Right lung (tissue), 5 donors: ENCODE results near the gene WAS. TPM values are rescaled to one million over a fixed set of nuclear protein-coding genes. Genes with fewer than 3 reads are reported as not detected.
"Not testable (repeated sequence)": the region's sequence is repeated elsewhere in the genome, so short reads cannot be mapped to it uniquely, and the experiment has no call there.

Experiments
- DNase-seq, 2 donors: peaks; one replicate each; pipeline ENCODE4 v3.0.0-alpha.2; 2013
- polyA plus RNA-seq, 5 donors: library from polyadenylated mRNA; unstranded; fragments of 120-200 nt; gene quantifications; one replicate each; pipeline versions ENCODE4 v1.2.1 to v1.2.3, GENCODE V29; 2013; ENCODE audit warnings: inconsistent platforms in 1 of 5, low replicate concordance in 1 of 5; ENCODE audit not compliant: insufficient read length in 5 of 5, insufficient read depth in 1 of 5

WAS gene
- polyA plus RNA-seq, 5 donors = 3.7 to 4.7 (median 3.8) TPM

DNA sequence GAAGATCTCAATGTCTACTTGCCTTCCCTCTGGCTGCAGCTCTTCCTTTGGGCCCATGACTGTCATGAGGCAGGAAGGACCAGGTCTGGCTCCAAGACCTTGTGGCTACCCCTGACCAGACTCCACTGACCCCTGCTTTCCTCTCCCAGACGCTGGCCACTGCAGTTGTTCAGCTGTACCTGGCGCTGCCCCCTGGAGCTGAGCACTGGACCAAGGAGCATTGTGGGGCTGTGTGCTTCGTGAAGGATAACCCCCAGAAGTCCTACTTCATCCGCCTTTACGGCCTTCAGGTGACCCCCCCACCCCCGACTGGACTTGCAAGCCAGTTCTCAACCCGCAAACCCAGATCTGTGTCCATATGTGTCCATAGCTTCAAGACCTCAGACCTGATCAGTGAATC, 535 bp downstream of the WAS start:
- DNase-seq = no peak

DNA sequence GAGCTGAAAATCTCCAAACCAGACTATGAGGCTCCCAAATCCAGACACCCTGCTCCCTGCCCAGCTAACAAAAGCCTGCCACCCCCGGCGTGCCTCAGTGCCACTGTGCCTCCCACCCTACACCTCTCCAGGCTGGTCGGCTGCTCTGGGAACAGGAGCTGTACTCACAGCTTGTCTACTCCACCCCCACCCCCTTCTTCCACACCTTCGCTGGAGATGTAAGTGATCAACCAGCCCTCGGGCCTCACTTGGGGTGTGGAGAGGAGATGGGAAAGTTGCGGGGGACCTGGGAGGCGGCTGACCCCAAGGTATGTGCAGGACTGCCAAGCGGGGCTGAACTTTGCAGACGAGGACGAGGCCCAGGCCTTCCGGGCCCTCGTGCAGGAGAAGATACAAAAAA, 1.8 kb downstream of the WAS start:
- no peak for DNase-seq

DNA sequence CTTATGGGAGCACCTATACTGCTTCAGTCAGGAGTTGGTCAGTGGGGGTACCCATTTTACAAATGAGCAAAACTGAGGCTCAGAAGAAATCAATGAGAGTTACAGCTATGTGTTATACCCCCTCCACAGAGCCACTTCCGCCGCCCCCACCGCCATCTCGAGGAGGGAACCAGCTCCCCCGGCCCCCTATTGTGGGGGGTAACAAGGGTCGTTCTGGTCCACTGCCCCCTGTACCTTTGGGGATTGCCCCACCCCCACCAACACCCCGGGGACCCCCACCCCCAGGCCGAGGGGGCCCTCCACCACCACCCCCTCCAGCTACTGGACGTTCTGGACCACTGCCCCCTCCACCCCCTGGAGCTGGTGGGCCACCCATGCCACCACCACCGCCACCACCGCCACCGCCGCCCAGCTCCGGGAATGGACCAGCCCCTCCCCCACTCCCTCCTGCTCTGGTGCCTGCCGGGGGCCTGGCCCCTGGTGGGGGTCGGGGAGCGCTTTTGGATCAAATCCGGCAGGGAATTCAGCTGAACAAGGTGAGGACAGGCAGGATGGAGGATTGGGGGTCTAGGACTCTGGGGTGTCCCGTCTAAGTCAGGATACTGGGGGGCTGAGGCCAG, 5.0 kb downstream of the WAS start:
- no peak for DNase-seq

DNA sequence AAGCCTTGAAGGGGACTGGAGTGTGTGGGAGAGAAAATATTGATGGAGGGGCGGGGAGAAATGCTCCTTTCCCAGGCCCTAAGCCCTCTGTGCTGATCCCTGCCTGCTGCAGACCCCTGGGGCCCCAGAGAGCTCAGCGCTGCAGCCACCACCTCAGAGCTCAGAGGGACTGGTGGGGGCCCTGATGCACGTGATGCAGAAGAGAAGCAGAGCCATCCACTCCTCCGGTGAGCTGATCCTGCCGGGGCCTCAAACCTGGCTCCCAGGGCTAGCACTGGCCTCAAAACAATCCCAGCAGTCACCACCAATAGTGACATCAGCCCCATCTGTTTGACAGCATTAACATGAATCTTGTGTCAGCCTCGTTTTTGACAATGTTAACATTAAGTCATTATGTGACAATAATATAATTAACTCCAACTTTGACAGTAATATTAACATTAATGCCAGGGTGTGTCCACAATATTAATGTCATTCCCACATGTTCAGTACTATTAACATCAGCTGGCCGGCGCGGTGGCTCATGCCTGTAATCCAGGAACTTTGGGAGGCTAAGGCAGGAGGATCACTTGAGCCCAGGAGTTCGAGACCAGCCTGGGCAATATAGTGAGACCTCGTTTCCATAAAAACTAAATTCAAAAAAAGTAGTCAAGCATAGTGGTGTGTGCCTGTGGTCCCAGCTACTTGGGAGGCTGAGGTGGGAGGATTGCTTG, 5.8 kb downstream of the WAS start:
- DNase-seq = no peak

DNA sequence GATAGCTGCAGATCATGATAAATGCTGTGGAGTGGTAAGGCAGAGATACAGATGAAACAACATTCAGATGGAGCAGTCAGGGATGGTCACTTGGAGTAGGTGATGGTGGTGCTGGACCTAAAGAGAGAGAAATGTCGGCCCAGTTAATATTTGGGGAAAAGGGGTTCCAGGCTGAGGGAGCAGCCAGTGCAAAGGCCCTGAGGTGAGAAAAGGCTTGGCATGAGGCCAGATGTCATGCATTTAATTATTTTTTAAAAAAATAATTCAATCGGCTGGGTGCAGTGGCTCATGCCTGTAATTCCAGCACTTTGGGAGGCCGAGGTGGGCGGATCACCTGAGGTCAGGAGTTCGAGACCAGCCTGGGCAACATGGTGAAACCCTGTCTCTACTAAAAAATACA, 8.1 kb downstream of the WAS start:
- DNase-seq = not testable (repeated sequence)

DNA sequence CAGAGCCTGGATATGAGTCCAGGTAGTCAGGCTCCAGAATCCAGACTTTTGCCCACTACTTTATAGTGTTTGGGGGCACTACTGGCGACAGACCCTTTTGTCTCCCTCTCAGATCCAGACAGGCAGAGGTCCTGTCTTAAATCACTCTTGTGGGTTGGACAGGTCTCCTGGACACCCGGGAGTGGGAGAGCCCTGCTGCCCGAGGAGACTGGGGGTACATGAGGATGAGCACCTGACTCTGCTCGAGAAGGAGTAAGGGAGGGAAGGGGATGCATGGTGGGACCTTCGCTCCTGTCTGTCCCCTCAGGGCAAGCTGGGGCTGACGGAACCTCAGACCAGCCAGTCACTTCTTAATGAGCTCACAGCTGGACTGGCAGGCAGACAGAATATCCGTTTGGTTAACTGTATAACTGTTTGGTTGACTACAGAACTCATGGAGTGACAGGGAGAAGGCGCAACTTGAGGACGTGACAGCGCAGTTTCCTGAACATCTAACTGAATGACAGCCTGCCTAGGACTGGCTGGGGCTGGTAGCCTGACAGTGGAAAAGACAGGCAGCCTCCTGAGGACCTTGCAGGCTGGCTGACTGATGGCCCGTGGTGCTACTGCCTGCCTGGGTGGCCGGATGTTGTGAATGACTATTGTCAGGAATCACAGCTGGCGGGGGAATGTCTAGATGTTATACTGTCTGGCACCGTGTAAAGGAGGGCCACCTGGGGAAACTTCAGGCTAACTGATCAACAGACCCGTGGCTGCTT, 11.4 kb downstream of the WAS start:
- no peak for DNase-seq

DNA sequence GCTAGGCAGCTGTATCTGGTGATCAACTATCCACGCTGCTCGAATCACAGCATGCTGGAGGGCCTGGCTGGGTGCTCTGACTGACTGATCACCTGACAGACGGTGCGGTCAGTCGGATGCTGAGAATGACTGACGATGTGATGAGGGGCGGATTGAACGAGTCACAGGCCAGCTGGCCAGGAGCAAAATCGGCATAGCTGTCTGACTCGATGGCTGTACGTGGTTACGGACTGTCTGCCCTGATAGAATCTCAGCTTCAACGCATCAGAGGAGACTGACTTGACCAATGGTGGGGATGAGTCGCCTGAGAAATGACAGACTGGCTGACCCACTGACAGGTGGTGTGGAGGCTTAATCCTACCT, 11.9 kb downstream of the WAS start:
- DNase-seq = no peak

DNA sequence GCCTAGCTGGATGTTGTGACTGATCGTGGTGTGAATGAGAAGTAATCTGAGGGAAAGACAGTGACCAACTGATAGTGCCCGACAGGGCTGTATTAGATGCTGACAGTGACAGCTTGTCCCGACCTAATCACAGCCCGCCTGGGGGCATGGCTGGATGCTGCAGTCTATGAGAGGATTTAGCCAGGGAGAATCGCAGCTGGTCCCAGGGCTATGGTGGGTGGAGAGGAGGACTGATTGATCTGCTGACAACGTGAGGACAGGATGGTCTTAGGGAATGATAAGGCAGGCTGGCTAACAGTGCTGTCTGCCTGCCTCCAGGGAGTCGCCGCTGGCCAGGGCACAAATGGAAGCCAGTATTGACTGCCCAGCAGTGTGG, 12.3 kb downstream of the WAS start:
- DNase-seq = no peak

DNA sequence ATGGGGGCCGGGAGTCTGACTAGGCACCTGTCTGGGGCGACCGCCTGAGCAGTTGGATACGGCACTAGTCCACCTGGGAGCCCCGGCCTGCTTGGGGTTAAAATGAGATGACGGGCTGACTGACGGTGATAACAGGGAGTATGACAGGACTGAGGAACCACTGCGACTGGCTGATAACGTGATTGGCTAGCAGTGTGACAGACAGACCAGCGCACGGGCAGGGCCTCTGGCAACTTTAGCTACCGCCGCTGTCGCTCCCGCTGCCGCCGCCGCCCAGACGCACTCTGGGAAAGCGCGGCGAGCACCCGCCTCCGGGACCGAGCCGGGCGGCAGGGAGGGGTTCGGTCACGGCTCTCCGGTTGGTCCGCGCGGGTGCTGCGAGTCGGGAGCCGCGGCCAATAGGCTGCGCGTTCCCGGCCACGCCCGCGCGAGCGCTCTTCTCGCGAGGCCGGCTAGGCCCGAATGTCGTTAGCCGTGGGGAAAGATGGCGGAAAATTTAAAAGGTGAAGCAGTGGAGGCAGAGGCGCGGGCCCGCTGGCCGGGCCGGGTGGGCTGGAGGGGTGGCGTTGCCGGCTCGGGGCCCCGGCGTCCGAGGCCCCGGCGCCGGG, 12.8 kb downstream of the WAS start, which contains the start of gene SUV39H1:
TSS of gene SUV39H1 (plus strand) at position 434 of the 608 bp plus-strand sequence. CDS start at position 485, 51 bp downstream.
- peak; percentile 86 to 89 for DNase-seq

DNA sequence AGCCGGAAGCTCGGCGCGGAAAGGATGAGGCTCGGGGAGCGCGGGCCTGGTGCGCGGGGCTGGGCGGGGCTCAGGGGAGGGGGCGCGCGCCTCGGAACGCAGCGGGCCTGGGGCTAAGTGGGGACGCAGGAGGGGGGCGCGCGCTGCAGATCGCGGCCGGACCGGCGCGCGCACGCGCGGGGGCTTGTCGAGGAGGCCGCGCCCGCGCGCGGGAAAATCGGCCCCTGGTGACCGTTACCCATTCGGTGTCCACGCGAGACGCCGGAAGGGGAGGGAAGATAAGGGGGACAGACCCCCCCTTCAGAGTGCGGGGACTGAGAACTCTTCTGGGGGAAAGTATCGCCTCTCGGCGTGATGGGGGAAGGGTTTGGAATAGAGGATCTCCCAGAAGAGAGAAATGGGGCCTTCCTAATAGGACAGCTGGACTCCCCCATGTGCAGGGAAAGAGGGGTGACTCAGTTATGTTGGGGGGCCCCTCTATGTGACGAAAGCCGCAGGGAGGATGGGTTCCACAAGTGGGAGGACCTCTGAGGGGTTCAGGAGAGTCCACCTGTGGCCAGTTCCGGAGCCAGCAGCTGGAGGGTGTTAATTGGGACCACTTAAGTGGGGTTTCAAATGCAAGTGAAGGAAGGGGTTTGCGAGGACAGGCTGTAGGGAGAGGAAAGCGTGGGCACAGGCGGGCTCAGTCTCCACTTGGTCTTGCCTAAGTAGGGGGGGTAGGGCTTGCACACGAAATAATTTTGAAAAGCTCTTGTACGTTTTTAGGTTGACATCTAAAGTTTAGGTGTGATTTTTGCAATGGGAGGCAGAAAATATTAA, 13.5 kb downstream of the WAS start:
- DNase-seq = peak in 1 of 2 donors; percentile 32

DNA sequence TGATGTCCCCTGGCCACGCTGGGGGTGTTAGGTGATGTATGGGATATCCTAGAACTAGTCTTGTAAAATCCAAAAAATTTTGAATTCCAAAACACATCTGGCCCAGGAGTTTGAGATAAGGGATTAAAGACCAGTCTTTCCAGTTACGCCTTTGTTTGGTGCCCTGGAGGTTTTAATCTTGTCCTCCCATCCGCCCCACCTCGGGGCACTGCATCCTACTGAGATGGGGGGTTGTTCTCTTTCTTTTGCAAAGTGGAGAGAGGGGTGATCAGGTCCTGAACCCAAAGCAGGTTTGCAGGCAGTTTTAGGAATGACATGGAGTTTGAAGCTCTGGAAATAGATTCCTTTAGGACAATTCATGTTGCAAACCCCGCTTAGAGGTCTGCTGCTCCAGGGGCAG, 14.7 kb downstream of the WAS start:
- DNase-seq = no peak

DNA sequence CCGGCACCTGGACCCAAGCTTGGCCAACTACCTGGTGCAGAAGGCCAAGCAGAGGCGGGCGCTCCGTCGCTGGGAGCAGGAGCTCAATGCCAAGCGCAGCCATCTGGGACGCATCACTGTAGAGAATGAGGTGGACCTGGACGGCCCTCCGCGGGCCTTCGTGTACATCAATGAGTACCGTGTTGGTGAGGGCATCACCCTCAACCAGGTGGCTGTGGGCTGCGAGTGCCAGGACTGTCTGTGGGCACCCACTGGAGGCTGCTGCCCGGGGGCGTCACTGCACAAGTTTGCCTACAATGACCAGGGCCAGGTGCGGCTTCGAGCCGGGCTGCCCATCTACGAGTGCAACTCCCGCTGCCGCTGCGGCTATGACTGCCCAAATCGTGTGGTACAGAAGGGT, 16.6 kb downstream of the WAS start:
- DNase-seq = no peak

DNA sequence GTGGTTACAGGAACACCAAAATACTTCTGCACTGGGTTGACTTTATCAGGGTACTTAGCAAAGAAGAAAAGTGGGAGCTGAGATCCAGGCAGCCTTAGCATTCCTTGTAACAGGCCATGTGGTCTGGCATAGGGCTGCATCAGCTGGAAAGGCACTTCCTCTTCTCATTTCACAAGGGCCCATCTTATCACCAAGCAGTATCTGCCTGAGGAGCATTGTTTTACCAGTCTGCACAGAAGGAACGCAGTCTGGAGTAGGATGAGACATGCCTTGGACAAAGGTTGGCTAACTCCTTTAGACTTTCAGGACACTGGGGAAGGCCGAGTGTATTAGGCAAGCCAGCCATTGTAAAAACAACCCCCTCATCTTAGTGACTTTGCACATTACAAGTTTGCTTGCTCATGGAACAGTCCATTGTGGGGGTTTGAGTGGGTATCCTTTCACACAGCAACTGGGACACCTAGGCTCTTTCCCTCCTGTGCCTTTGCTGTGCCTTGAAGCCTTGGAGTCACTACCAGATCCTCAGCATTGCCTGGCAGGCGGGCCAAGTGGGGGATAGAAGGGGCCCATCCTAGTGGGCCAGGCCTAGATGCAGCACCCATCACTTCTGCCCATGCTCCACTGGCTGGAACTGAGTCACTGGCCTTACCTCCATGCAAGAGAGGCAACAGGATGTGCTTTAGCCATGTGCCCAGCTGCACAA, 17.5 kb downstream of the WAS start:
- no peak for DNase-seq

DNA sequence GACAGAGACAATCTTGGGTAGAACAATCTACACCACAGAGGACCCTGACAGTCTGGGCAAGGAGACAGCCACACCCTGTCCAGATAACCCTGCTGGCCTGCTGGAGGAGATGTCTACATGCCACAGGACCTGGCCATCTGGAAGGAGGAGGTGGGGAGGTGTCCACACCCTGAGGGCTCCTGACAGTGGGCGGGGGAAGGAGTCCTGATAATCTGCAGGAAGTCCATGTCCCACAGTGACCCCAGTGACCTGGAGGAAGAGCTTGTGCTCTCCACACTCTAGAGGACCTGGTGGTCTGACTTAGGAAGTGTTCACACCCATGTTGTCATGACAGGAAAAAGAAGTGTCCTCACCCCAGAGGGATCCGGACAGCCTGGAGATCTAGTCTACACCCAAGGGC, 18.4 kb downstream of the WAS start:
- DNase-seq = no peak

DNA sequence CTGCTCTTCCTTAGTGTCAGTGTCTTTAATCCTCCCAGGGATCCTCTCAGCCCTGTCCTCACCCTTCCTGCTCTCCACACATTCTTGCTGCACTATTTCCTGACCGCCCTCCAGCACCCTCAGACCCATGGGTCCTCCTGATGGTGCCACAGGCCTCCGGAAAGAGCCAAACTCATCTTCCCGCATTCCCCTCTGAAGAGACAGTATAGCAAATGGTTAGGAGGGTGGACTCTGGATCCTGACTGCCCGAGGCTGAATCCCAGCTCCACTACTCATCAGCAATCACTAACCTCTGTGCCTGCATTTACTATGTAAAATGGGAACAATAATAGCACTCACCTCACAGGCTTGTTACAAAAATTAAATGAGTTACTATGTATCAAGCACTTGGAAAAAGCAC, 19.1 kb downstream of the WAS start:
- no peak for DNase-seq

DNA sequence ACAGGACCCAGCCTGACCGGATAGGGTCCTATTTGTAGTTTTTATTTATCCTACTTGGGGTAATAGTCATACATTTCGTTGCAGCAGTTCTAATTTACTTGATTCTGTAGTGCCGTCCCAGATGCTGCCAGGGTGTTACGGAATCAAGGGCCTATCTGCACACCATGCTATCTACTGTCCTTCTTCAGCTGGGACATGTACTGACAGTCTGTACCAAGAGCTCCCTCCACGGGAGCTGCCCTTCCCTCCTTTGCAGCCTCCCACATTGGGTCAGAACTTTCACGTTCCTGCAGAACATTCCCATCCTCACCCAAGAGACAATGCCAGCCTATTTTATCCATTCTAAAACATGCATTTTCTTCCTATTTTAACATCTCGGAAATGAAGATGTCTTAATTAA, 19.6 kb downstream of the WAS start:
- DNase-seq = no peak

DNA sequence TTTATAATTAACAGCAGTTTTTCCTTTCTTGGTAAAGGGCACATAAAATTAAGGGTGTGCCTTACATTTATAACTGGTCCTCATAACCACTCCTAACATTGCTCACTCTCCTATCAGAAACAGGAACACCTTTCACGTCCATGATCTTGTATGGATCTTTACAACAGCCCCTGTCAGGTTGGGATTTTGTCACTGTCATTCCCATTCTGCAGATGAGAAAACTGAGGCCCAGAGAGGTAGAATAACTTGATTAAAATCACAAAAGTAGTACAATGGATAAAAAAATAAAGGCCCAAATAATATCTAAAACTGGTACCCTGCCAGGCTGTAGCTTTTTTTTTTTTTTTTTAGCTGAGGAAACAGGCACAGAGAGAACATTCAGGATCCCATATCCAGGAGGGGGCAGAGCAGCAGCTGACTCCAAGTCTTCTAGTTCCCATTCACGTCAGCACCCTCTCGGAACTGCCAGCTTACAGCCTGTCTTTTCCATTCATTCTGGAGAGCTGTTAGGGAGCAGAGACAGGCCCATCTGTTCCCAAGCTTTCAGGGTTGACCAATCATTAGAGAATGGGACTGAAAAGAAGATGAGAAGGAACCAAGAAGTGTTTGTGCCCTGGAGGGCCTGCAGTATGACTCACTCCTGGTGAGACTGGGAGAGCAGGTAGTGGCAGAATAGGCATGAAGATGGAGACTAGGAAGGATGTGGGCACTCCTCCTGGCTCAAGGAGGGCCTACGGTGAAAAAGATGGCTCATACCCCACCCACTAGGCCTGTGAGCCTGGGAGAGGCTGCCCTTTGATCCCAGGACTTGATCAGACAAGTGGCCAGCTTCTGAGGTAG, 20.3 kb downstream of the WAS start:
- no peak for DNase-seq

DNA sequence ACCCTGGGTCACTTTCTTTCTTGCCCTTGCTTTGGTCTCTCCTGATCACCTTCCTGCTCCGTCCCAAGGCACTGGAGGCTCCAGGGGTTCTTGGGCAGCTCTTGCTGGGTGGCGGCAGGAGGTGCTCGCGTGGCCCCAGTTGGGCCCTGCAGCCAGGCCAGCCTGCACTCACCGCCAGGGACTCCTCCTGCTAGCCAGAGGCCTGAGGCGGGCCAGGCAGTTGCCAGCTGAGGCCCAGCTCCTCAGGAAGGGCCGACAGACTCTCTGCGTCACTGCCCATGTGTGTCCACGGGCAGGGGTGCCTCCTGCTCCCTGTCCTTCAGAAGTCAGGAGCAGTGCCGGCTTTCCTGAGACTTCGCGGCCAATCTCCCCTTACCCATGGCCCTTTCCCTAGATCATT, 22.3 kb downstream of the WAS start:
- DNase-seq = no peak

DNA sequence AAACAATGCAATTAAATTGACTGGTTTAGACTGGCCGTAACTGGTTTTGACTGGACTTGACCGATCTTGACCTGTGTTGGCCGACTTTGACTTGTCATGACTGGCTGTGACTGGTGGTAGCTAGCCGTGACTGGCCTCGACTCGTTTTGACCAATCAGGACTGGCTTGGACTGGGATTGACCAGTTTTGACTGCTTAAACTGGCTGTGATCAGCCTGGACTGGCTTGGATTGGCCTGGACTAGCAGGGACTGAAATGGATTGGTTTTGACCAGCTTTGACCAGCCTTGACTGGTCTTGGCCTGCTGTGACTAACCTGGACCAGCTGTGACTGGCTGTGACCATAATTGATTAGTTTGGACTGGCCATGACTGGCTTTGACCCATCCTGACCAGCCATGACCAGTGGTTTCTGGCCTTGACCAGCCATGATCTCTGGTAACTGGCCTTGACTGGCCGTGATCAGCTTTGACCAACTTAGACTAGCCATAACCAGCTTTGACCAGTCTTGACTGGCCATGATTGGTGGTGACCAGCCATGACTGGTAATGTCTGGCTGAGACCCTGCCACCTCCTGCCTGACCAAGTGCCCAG, 26.0 kb downstream of the WAS start:
- DNase-seq = no peak
